Left ventricle myocardium inferior (tissue), 1 donor: ENCODE data around the gene ADAMTS15. TPM values are rescaled to one million over a fixed set of nuclear protein-coding genes. Genes with fewer than 3 reads are reported as not detected.

Source experiments
- DNase-seq: peaks from one replicate; pipeline ENCODE4 v3.0.0-alpha.2; 2020
- H3K27ac ChIP-seq: fragments of 200-600 bp; replicated peaks from 2 replicates; pipeline ENCODE4 v1.8.0; 2021
- H3K27me3 ChIP-seq: fragments of 200-600 bp; 2 replicates; pipeline ENCODE4 v1.8.0; 2021; ENCODE audit warnings: low read depth
- H3K36me3 ChIP-seq: fragments of 200-600 bp; 2 replicates; pipeline ENCODE4 v1.8.0; 2021
- H3K4me1 ChIP-seq: fragments of 200-600 bp; 2 replicates; pipeline ENCODE4 v1.8.0; 2021
- H3K4me3 ChIP-seq: fragments of 200-600 bp; 2 replicates; pipeline ENCODE4 v1.8.0; 2021; ENCODE audit warnings: mild to moderate bottlenecking, moderate library complexity
- H3K9me3 ChIP-seq: fragments of 200-600 bp; replicated peaks from 2 replicates; pipeline ENCODE4 v1.8.0; 2021
- CTCF ChIP-seq: fragments of 200-600 bp; IDR thresholded peaks from 2 replicates; pipeline ENCODE4 v1.8.0; 2021; ENCODE audit warnings: antibody characterized with exemption, mild to moderate bottlenecking, borderline replicate concordance
- intact Hi-C: fragments of 100-400 bp; cut with micrococcal nuclease; formaldehyde crosslinking; loops from one replicate; pipeline ENCODE4 v1.11.0; 2022
- total RNA-seq: library from RNA; stranded (reverse); fragmentation: NEBNext Ultra II Directional; extraction: Animal tissue kit (Norgen Biotek cat#: 25700); gene quantifications from one replicate; pipeline ENCODE4 v1.2.1, GENCODE V29; 2021
- donor health status: DM: no; HTN: yes; CAD: no; lungs with severe emphysema.

ADAMTS15 gene
- total RNA-seq, 1 donor from 2014 or later = 22.9 TPM

GRCh38 chr11:130403967-130404366 is 44.5 kb upstream of the ADAMTS15 start:
- intact Hi-C loops = no loop called here
- TF ChIP-seq CTCF = no peak
- DNase-seq = no peak
- Histone ChIP-seq H3K4me1 (peaks cover 41% of the 10 kb centered on the region), H3K27ac (peak overlapping the region; percentile 58), H3K4me3 (no peak overlapping the region), H3K27me3 (no peaks in the 10 kb centered on the region), H3K9me3 (no peaks in the 10 kb centered on the region), H3K36me3 (no peaks in the 10 kb centered on the region)

GRCh38 chr11:130404727-130405126 is 43.7 kb upstream of the ADAMTS15 start:
- DNase-seq = no peak
- no peak for TF ChIP-seq CTCF
- intact Hi-C loops = no loop called here
- Histone ChIP-seq H3K4me3 (no peak overlapping the region), H3K27me3 (no peaks in the 10 kb centered on the region), H3K4me1 (peaks cover 41% of the 10 kb centered on the region), H3K27ac (no peak overlapping the region), H3K9me3 (no peaks in the 10 kb centered on the region), H3K36me3 (no peaks in the 10 kb centered on the region)

GRCh38 chr11:130405428-130405827 is 43.0 kb upstream of the ADAMTS15 start:
- intact Hi-C loops = no loop called here
- Histone ChIP-seq H3K27me3 (peaks cover under 1% of the 10 kb centered on the region), H3K4me1 (peaks cover 37% of the 10 kb centered on the region), H3K9me3 (no peaks in the 10 kb centered on the region), H3K27ac (no peak overlapping the region), H3K4me3 (no peak overlapping the region), H3K36me3 (no peaks in the 10 kb centered on the region)
- no peak for TF ChIP-seq CTCF
- DNase-seq = no peak

- DNase-seq = peak; percentile 42
- no peak for TF ChIP-seq CTCF
- Histone ChIP-seq H3K9me3 (no peaks in the 10 kb centered on the region), H3K27me3 (peaks cover 13% of the 10 kb centered on the region), H3K36me3 (no peaks in the 10 kb centered on the region), H3K4me3 (no peak overlapping the region), H3K4me1 (peaks cover 22% of the 10 kb centered on the region), H3K27ac (no peak overlapping the region)
- intact Hi-C loops = no loop called here
These were observed 40.5 kb upstream of the ADAMTS15 start for GRCh38 chr11:130407978-130408377.

GRCh38 chr11:130408401-130408890 is 40.0 kb upstream of the ADAMTS15 start:
- intact Hi-C loops = no loop called here

More at GRCh38 chr11:130408401-130408890, 40.0 kb upstream of the ADAMTS15 start:
- no peak for DNase-seq
- no peak overlapping the region for H3K27ac ChIP-seq
- peaks cover 17% of the 10 kb centered on the region for H3K4me1 ChIP-seq
- no peaks in the 10 kb centered on the region for H3K36me3 ChIP-seq
- TF ChIP-seq CTCF = no peak
- peaks cover 13% of the 10 kb centered on the region for H3K27me3 ChIP-seq
- no peak overlapping the region for H3K4me3 ChIP-seq
- H3K9me3 ChIP-seq = no peaks in the 10 kb centered on the region
